MM.1S (cell line): ENCODE data around the gene GIMAP2.

Experiments used
- DNase-seq: peaks from one replicate; pipeline ENCODE4 v3.0.0-alpha.2; 2015
- H2AFZ ChIP-seq: fragments of 300-600 bp; sonication (generic); 2 replicates; pipeline ENCODE4 v1.6.0; 2016; ENCODE audit warnings: antibody characterized with exemption, low read length
- H3F3A ChIP-seq: fragments of 300-600 bp; sonication (generic); 2 replicates; pipeline ENCODE4 v1.6.1; 2016; ENCODE audit warnings: mild to moderate bottlenecking, antibody characterized with exemption, low read length, moderate library complexity, mixed read lengths; ENCODE audit not compliant: insufficient read depth
- H3K27ac ChIP-seq: fragments of 300-600 bp; sonication (generic); 2 replicates; pipeline ENCODE4 v1.5.1; 2016; ENCODE audit warnings: mild to moderate bottlenecking, low read length
- H3K27me3 ChIP-seq: fragments of 300-600 bp; sonication (generic); replicated peaks from 2 replicates; pipeline ENCODE4 v1.6.0; 2016; ENCODE audit warnings: low read length; ENCODE audit not compliant: insufficient read depth
- H3K36me3 ChIP-seq: fragments of 300-600 bp; sonication (generic); replicated peaks from 2 replicates; pipeline ENCODE4 v1.6.1; 2016; ENCODE audit warnings: mild to moderate bottlenecking, low read length, mixed read lengths; ENCODE audit not compliant: insufficient read depth
- H3K4me1 ChIP-seq: fragments of 300-600 bp; sonication (generic); 2 replicates; pipeline ENCODE4 v1.6.1; 2016; ENCODE audit warnings: low read length, mixed read lengths
- H3K4me2 ChIP-seq: fragments of 300-600 bp; sonication (generic); 2 replicates; pipeline ENCODE4 v1.6.0; 2016; ENCODE audit warnings: low read depth, low read length
- H3K4me3 ChIP-seq: fragments of 300-600 bp; sonication (generic); 2 replicates; pipeline ENCODE4 v1.5.1; 2016; ENCODE audit warnings: low read length, mixed read lengths
- H3K79me2 ChIP-seq: fragments of 300-600 bp; sonication (generic); 2 replicates; pipeline ENCODE4 v1.6.1; 2016; ENCODE audit warnings: mixed run types, low read length, mixed read lengths
- H3K9ac ChIP-seq: fragments of 300-600 bp; sonication (generic); 2 replicates; pipeline ENCODE4 v1.6.1; 2016; ENCODE audit warnings: low read length, mixed read lengths
- H3K9me2 ChIP-seq: fragments of 300-600 bp; sonication (generic); replicated peaks from 2 replicates; pipeline ENCODE4 v1.6.1; 2016; ENCODE audit warnings: mild to moderate bottlenecking, low read length, mixed read lengths; ENCODE audit not compliant: insufficient read depth
- H3K9me3 ChIP-seq: fragments of 300-600 bp; sonication (generic); replicated peaks from 2 replicates; pipeline ENCODE4 v1.6.1; 2016; ENCODE audit warnings: mild to moderate bottlenecking, low read length, mixed read lengths; ENCODE audit not compliant: insufficient read depth
- H4K20me1 ChIP-seq: fragments of 300-600 bp; sonication (generic); 2 replicates; pipeline ENCODE4 v1.6.1; 2016; ENCODE audit warnings: mild to moderate bottlenecking, low read length, moderate library complexity, mixed read lengths; ENCODE audit not compliant: insufficient read depth
- EZH2 ChIP-seq: fragments of 300-600 bp; sonication (generic); optimal IDR thresholded peaks from 2 replicates; pipeline ENCODE3; 2017; ENCODE audit warnings: low read depth, mild to moderate bottlenecking, antibody characterized with exemption, low read length, mixed read lengths
- EZH2phosphoT487 ChIP-seq: fragments of 300-600 bp; sonication (generic); IDR thresholded peaks from 2 replicates; pipeline ENCODE4 v1.6.1; 2018; ENCODE audit warnings: antibody characterized with exemption, low read length
- TF ChIP-seq, protein P1 (sequence below): fragments of 300-600 bp; sonication (generic); IDR thresholded peaks from 2 replicates; pipeline ENCODE4 v1.5.1; 2016; ENCODE audit warnings: antibody characterized with exemption, low read length, mixed read lengths

Gene GIMAP2

DNA sequence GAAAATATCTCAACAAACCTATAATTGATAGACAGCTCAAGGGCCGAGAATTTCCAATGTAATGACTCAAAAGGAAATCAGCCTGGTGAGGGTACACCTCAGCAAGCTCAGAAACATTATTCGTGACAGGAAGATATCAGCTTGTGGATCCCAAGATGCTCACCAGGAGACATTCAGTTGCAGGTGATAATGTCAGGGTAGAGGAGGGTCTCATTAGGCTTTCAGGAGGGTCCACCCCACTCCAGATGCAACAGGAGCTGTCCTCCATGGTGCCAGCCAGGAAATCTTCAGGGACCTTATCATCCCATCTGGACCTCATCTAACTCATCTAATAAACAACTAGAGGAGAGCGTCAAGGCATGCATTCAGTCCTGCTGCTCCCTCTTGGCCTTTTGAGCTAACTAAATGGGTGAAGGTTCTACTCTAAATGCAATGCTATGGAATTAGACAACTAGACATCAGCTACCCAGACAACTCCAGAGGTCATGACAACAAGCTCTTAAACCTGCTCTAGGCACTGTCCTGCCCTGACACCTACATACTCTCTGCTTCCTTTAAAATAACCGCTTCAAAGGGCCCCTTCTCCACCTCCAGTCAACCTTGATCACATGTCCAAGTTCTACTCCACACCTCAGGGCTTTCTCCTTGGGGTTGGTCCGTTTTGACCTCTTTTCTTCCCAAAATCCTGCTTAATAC lies 47.4 kb downstream of the GIMAP2 start:
- no peaks in the 10 kb centered on the region for H3K9me2 ChIP-seq
- H3K79me2 ChIP-seq: no peaks in the 10 kb centered on the region
- no peak overlapping the region for H3K4me2 ChIP-seq
- no peaks in the 10 kb centered on the region for H4K20me1 ChIP-seq
- no peak overlapping the region for H3K4me3 ChIP-seq
- H3K27ac ChIP-seq: no peak overlapping the region
- H2AFZ ChIP-seq: no peak overlapping the region
- no peak overlapping the region for H3K9ac ChIP-seq
- DNase-seq: no peak
- H3K9me3 ChIP-seq: no peaks in the 10 kb centered on the region
- H3K4me1 ChIP-seq: no peaks in the 10 kb centered on the region
- no peaks in the 10 kb centered on the region for H3K36me3 ChIP-seq
- no peaks in the 10 kb centered on the region for H3F3A ChIP-seq
- H3K27me3 ChIP-seq: no peaks in the 10 kb centered on the region
- TF ChIP-seq EZH2: no peak
- no peak for TF ChIP-seq EZH2phosphoT487
- TF ChIP-seq, protein P1, sequence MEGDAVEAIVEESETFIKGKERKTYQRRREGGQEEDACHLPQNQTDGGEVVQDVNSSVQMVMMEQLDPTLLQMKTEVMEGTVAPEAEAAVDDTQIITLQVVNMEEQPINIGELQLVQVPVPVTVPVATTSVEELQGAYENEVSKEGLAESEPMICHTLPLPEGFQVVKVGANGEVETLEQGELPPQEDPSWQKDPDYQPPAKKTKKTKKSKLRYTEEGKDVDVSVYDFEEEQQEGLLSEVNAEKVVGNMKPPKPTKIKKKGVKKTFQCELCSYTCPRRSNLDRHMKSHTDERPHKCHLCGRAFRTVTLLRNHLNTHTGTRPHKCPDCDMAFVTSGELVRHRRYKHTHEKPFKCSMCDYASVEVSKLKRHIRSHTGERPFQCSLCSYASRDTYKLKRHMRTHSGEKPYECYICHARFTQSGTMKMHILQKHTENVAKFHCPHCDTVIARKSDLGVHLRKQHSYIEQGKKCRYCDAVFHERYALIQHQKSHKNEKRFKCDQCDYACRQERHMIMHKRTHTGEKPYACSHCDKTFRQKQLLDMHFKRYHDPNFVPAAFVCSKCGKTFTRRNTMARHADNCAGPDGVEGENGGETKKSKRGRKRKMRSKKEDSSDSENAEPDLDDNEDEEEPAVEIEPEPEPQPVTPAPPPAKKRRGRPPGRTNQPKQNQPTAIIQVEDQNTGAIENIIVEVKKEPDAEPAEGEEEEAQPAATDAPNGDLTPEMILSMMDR: no peak

DNA sequence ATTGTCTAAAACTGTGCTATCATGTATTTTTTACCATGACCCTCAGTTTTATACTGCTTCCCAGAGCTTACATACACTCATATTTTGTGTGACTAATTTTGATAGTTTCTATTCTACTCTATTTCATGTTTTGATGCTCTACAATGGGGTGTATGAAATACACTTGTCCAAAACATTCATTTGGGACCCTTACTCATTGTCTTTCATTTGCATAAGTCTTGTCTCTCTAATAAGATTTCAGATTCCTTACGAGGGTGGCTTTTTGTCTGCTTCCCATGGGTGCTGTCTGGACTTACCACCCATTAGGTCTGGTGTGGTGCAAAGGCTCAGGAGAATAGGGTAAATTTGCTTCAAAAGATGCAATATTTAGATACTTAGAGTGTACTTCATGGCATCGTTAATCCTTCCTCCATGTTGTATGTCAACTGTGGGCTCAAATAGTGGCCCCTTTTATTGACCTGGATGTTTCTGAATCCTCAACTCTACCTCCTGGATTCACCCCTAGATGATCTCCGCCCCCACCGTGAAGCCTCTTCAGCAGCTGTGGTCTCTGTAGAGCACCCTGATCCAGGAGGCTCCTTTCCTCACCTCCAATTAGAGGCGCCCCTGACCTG lies 48.1 kb downstream of the GIMAP2 start:
- H3K4me1 ChIP-seq: no peaks in the 10 kb centered on the region
- no peak overlapping the region for H3K4me2 ChIP-seq
- H3K79me2 ChIP-seq: no peaks in the 10 kb centered on the region
- no peak for DNase-seq
- H2AFZ ChIP-seq: no peak overlapping the region
- H3K27ac ChIP-seq: no peak overlapping the region
- H3K9ac ChIP-seq: no peak overlapping the region
- H3K9me2 ChIP-seq: no peaks in the 10 kb centered on the region
- no peaks in the 10 kb centered on the region for H3K9me3 ChIP-seq
- H3K36me3 ChIP-seq: no peaks in the 10 kb centered on the region
- no peaks in the 10 kb centered on the region for H3K27me3 ChIP-seq
- H3K4me3 ChIP-seq: no peak overlapping the region
- no peaks in the 10 kb centered on the region for H4K20me1 ChIP-seq
- H3F3A ChIP-seq: no peaks in the 10 kb centered on the region
- TF ChIP-seq EZH2phosphoT487 (no peak), EZH2 (no peak)
- TF ChIP-seq, protein P1: no peak

GRCh38 chr7:150734254-150734653 lies 48.7 kb downstream of the GIMAP2 start:
- Histone ChIP-seq H3K79me2 (no peaks in the 10 kb centered on the region), H3K4me3 (no peak overlapping the region), H3K36me3 (no peaks in the 10 kb centered on the region), H2AFZ (no peak overlapping the region), H3K9ac (no peak overlapping the region), H3K27ac (no peak overlapping the region), H3F3A (no peaks in the 10 kb centered on the region), H3K4me1 (no peaks in the 10 kb centered on the region), H4K20me1 (no peaks in the 10 kb centered on the region), H3K9me2 (no peaks in the 10 kb centered on the region), H3K27me3 (no peaks in the 10 kb centered on the region), H3K4me2 (no peak overlapping the region), H3K9me3 (no peaks in the 10 kb centered on the region)
- DNase-seq: no peak
- TF ChIP-seq EZH2 (no peak), EZH2phosphoT487 (no peak)
- TF ChIP-seq, protein P1: no peak
